ENCODE measurements around the gene AKR1D1.

The AKR1D1 gene

DNA sequence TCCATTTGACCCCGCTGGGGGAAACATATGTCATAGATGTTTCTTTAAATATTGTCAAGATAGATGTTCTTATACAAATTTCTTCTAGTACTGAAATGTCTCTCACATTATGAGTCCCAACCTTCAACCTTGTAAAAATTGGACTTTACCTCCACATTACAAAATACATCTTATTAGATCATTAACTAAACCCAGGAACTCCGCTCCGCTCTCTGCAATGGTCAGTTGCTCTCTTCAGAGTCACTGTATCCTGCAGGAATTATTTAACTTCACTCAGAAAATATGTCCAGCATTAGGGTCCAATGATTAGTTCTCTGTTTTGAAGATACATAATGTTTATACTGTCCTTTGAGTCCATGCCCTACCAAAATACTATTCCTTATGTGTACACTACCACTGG is 8.5 kb upstream of the AKR1D1 start (continued):
- TF ChIP-seq ATF2 (tag by site-specific recombination; IDR thresholded peaks at IDR 0.05; ENCODE audit: low read depth), result no peak
- no peak for TF ChIP-seq ZSCAN4 (tag by site-specific recombination; IDR thresholded peaks at IDR 0.05)
- TF ChIP-seq ZNF16 (tag by site-specific recombination; IDR thresholded peaks at IDR 0.05; ENCODE audit: low read depth), result no peak
- TF ChIP-seq EGR2 (tag by site-specific recombination; IDR thresholded peaks at IDR 0.05; ENCODE audit: low read depth), result no peak

GRCh38 chr7:138070908-138071307 is 5.4 kb upstream of the AKR1D1 start:
- CTCF ChIA-PET, result no interaction called here
- no peaks in the 10 kb centered on the region for H3K36me3 ChIP-seq (ENCODE audit: control insufficient read depth in 2 of 2, insufficient read depth in 1 of 2, low read length in 2 of 2)
- TF ChIP-seq ZSCAN23 (tag by site-specific recombination; IDR thresholded peaks at IDR 0.05) (no peak), ZNF513 (tag by site-specific recombination; IDR thresholded peaks at IDR 0.05) (no peak)
- TF ChIP-seq, protein P1, sequence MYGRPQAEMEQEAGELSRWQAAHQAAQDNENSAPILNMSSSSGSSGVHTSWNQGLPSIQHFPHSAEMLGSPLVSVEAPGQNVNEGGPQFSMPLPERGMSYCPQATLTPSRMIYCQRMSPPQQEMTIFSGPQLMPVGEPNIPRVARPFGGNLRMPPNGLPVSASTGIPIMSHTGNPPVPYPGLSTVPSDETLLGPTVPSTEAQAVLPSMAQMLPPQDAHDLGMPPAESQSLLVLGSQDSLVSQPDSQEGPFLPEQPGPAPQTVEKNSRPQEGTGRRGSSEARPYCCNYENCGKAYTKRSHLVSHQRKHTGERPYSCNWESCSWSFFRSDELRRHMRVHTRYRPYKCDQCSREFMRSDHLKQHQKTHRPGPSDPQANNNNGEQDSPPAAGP (tag by site-specific recombination; IDR thresholded peaks at IDR 0.05), result no peak
- TF ChIP-seq, protein P2, sequence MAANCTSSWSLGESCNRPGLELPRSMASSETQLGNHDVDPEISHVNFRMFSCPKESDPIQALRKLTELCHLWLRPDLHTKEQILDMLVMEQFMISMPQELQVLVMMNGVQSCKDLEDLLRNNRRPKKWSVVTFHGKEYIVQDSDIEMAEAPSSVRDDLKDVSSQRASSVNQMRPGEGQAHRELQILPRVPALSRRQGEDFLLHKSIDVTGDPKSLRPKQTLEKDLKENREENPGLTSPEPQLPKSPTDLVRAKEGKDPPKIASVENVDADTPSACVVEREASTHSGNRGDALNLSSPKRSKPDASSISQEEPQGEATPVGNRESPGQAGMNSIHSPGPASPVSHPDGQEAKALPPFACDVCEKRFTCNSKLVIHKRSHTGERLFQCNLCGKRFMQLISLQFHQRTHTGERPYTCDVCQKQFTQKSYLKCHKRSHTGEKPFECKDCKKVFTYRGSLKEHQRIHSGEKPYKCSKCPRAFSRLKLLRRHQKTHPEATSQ (tag by site-specific recombination; IDR thresholded peaks at IDR 0.05), result no peak
- no peak overlapping the region for H3K27ac ChIP-seq (ENCODE audit: extremely low read depth, low read depth, low read length)
- no peaks in the 10 kb centered on the region for H3K4me1 ChIP-seq (ENCODE audit: control insufficient read depth, insufficient read depth, low read length)
- H3K4me3 ChIP-seq (ENCODE audit: low read depth, low read length), result no peak overlapping the region
- POLR2A ChIA-PET, result no interaction called here
- H3K9me3 ChIP-seq (ENCODE audit: control insufficient read depth, insufficient read depth, low read depth, low read length), result no peaks in the 10 kb centered on the region

DNA sequence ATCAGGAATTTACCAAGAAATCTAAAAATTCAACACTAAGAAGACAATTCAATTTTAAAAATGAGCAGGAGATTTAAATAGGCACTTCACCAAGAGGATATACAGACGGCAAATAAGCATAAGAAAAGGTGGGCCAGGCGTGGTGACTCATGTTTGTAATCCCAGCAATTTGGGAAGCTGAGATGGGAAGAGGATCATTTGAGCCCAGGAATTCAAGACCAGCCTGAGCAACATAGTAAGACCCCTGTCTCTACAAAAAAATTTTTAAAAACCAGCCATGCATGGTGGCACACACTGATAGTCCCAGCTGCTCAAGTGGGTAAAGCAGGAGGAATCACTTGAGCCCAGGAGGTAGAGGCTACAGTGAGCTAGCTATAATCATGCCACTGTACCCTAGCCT is 3.5 kb upstream of the AKR1D1 start:
- POLR2A ChIA-PET, result no interaction called here
- TF ChIP-seq ZNF510 (tag by site-specific recombination; IDR thresholded peaks at IDR 0.05; ENCODE audit: insufficient replicate concordance), result no peak
- no peak for TF ChIP-seq ZNF660 (tag by site-specific recombination; IDR thresholded peaks at IDR 0.05)
- TF ChIP-seq GLI4 (tag by site-specific recombination; IDR thresholded peaks at IDR 0.05), result no peak
- TF ChIP-seq ZNF398 (tag by site-specific recombination; IDR thresholded peaks at IDR 0.05), result no peak
- TF ChIP-seq, protein P3, sequence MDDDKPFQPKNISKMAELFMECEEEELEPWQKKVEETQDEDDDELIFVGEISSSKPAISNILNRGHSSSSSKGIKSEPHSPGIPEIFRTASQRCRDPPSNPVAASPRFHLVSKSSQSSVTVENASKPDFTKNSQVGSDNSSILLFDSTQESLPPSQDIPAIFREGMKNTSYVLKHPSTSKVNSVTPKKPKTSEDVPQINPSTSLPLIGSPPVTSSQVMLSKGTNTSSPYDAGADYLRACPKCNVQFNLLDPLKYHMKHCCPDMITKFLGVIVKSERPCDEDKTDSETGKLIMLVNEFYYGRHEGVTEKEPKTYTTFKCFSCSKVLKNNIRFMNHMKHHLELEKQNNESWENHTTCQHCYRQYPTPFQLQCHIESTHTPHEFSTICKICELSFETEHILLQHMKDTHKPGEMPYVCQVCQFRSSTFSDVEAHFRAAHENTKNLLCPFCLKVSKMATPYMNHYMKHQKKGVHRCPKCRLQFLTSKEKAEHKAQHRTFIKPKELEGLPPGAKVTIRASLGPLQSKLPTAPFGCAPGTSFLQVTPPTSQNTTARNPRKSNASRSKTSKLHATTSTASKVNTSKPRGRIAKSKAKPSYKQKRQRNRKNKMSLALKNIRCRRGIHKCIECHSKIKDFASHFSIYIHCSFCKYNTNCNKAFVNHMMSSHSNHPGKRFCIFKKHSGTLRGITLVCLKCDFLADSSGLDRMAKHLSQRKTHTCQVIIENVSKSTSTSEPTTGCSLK (tag by site-specific recombination; IDR thresholded peaks at IDR 0.05), result no peak
- TF ChIP-seq ZNF561 (tag by site-specific recombination; IDR thresholded peaks at IDR 0.05; ENCODE audit: borderline replicate concordance), result no peak
- no peak for TF ChIP-seq ZFP41 (tag by site-specific recombination; IDR thresholded peaks at IDR 0.05; ENCODE audit: borderline replicate concordance)

More for the DNA sequence above, 3.5 kb upstream of the AKR1D1 start:
- Histone ChIP-seq H3K27ac (ENCODE audit: extremely low read depth, low read depth, low read length) (no peak overlapping the region), H3K9me3 (ENCODE audit: control insufficient read depth, insufficient read depth, low read depth, low read length) (no peaks in the 10 kb centered on the region), H3K4me3 (ENCODE audit: low read depth, low read length) (no peak overlapping the region), H3K36me3 (ENCODE audit: control insufficient read depth in 2 of 2, insufficient read depth in 1 of 2, low read length in 2 of 2) (no peaks in the 10 kb centered on the region), H3K4me1 (ENCODE audit: control insufficient read depth, insufficient read depth, low read length) (no peaks in the 10 kb centered on the region)
- CTCF ChIA-PET, result no interaction called here

Measured in HEK293 (cell line).